Body of pancreas (tissue), 4 donors: Measurements from ENCODE around the gene EIF2S3.
"Not testable (repeated sequence)": the region's sequence is repeated elsewhere in the genome, so short reads cannot be mapped to it uniquely, and the experiment has no call there.

Source experiments
- POLR2A ChIP-seq, 3 donors: fragments of 450-650 bp; IDR thresholded peaks; one replicate each; pipeline ENCODE4 v1.6.1; 2016; ENCODE audit warnings: antibody characterized with exemption in 3 of 3, mild to moderate bottlenecking in 2 of 3
- TF ChIP-seq, protein P1 (sequence below), 7 experiments: fragments of 450-650 bp in 4 of 7; fragments of 200-600 bp in 3 of 7; sonication (generic) in 3 of 7; IDR thresholded peaks; one replicate each; pipeline ENCODE4 v1.5.1; 2016 to 2019; ENCODE audit warnings: antibody characterized with exemption in 7 of 7

DNA sequence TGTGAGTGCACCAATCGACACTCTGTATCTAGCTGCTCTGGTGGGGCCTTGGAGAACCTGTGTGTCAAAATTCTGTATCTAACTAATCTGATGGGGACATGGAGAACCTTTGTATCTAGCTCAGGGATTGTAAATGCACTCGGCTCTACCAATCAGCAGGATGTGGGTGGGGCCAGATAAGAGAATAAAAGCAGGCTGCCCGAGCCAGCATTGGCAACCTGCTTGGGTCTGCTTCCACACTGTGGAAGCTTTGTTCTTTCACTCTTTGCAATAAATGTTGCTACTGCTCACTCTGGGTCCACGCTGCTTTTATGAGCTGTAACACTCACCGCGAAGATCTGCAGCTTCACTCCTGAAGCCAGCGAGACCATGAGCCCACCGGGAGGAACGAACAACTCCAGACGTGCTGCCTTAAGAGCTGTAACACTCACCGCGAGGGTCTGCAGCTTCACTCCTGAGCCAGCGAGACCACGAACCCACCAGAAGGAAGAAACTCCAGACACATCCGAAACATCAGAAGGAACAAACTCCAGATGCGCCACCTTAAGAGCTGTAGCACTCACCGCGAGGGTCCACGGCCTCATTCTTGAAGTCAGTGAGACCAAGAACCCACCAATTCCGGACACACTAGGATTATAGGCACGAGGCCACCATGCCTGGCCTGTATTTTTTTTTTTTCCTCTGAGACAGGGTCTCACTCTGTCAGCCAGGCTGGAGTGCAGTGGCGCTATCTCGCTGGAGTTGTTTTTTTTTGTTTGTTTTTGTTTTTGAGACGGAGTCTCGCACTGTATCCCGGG lies 4.0 kb upstream of the EIF2S3 start:
- TF ChIP-seq, protein P1, sequence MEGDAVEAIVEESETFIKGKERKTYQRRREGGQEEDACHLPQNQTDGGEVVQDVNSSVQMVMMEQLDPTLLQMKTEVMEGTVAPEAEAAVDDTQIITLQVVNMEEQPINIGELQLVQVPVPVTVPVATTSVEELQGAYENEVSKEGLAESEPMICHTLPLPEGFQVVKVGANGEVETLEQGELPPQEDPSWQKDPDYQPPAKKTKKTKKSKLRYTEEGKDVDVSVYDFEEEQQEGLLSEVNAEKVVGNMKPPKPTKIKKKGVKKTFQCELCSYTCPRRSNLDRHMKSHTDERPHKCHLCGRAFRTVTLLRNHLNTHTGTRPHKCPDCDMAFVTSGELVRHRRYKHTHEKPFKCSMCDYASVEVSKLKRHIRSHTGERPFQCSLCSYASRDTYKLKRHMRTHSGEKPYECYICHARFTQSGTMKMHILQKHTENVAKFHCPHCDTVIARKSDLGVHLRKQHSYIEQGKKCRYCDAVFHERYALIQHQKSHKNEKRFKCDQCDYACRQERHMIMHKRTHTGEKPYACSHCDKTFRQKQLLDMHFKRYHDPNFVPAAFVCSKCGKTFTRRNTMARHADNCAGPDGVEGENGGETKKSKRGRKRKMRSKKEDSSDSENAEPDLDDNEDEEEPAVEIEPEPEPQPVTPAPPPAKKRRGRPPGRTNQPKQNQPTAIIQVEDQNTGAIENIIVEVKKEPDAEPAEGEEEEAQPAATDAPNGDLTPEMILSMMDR (IDR thresholded peaks at IDR 0.05) = not testable (repeated sequence)
- TF ChIP-seq POLR2A (IDR thresholded peaks at IDR 0.05) = not testable (repeated sequence)
